Peyer's patch (tissue), 4 donors: ENCODE measurements around the gene TIMM8A.

ENCODE experiments used
- POLR2A ChIP-seq, 2 donors: fragments of 450-650 bp; IDR thresholded peaks; one replicate each; pipeline ENCODE4 v1.5.1; 2017; ENCODE audit warnings: antibody characterized with exemption in 2 of 2, mild to moderate bottlenecking in 2 of 2, moderate library complexity in 2 of 2
- TF ChIP-seq, protein P1 (sequence below), 6 experiments: fragments of 450-650 bp in 4 of 6; fragments of 200-600 bp in 2 of 6; sonication (generic) in 1 of 6; IDR thresholded peaks; one replicate each; pipeline ENCODE4 v1.5.1; 2017 to 2019; ENCODE audit warnings: antibody characterized with exemption in 6 of 6, mild to moderate bottlenecking in 3 of 6, moderate library complexity in 1 of 6

- TF ChIP-seq, protein P1, sequence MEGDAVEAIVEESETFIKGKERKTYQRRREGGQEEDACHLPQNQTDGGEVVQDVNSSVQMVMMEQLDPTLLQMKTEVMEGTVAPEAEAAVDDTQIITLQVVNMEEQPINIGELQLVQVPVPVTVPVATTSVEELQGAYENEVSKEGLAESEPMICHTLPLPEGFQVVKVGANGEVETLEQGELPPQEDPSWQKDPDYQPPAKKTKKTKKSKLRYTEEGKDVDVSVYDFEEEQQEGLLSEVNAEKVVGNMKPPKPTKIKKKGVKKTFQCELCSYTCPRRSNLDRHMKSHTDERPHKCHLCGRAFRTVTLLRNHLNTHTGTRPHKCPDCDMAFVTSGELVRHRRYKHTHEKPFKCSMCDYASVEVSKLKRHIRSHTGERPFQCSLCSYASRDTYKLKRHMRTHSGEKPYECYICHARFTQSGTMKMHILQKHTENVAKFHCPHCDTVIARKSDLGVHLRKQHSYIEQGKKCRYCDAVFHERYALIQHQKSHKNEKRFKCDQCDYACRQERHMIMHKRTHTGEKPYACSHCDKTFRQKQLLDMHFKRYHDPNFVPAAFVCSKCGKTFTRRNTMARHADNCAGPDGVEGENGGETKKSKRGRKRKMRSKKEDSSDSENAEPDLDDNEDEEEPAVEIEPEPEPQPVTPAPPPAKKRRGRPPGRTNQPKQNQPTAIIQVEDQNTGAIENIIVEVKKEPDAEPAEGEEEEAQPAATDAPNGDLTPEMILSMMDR (IDR thresholded peaks at IDR 0.05), result no peak
- no peak for TF ChIP-seq POLR2A (IDR thresholded peaks at IDR 0.05)
These were observed 22.5 kb upstream of the TIMM8A start for GRCh38 chrX:101370888-101371504.
